ENCODE measurements around the gene HOXA2.

HOXA2 gene

GRCh38 chr7:27111042-27111750 lies 8.7 kb upstream of the HOXA2 start:
- DNase-seq: no peak

GRCh38 chr7:27110186-27111031 lies 7.9 kb upstream of the HOXA2 start:
- DNase-seq: no peak

- no peak for DNase-seq
Measured at GRCh38 chr7:27109466-27110185, 7.1 kb upstream of the HOXA2 start.

GRCh38 chr7:27108390-27109127 lies 6.1 kb upstream of the HOXA2 start:
- DNase-seq: no peak

- DNase-seq: no peak
Measured at GRCh38 chr7:27107391-27108381, 5.2 kb upstream of the HOXA2 start.

- DNase-seq: no peak
Measured at GRCh38 chr7:27106901-27107240, 4.4 kb upstream of the HOXA2 start.

GRCh38 chr7:27106181-27106900 lies 3.9 kb upstream of the HOXA2 start:
- no peak for DNase-seq

GRCh38 chr7:27105301-27106031 lies 3.0 kb upstream of the HOXA2 start:
- no peak for DNase-seq

- no peak for DNase-seq
Measured at GRCh38 chr7:27104341-27105058, 2.0 kb upstream of the HOXA2 start.

GRCh38 chr7:27103489-27104226 lies 1.2 kb upstream of the HOXA2 start:
- no peak for DNase-seq

- DNase-seq: no peak
Measured at GRCh38 chr7:27101957-27102580, 414 bp downstream of the HOXA2 start.

- DNase-seq: no peak
Measured at GRCh38 chr7:27101171-27101956, 1.1 kb downstream of the HOXA2 start.

GRCh38 chr7:27100694-27101170 lies 1.8 kb downstream of the HOXA2 start:
- no peak for DNase-seq

GRCh38 chr7:27099453-27100370 lies 2.8 kb downstream of the HOXA2 start:
- no peak for DNase-seq

GRCh38 chr7:27098578-27099451 lies 3.7 kb downstream of the HOXA2 start:
- DNase-seq: peak; percentile 53
